K562 (cell line): Measurements from ENCODE around the gene ATP13A2. TPM values are rescaled to one million over a fixed set of nuclear protein-coding genes. Genes with fewer than 3 reads are reported as not detected.
A peak's percentile ranks its signal among the peaks of the same experiment; 100 is the strongest.

Experiments used
- DEAF1 ChIP-seq: fragments of 450-650 bp; formaldehyde crosslinking; IDR thresholded peaks from 2 replicates; pipeline ENCODE4 v1.4.0; 2020; ENCODE audit warnings: mild to moderate bottlenecking, moderate library complexity
- FOXM1 ChIP-seq, 2 experiments: fragments of 450-650 bp in 1 of 2; sonication (generic) in 1 of 2; formaldehyde crosslinking in 1 of 2; IDR thresholded peaks; 2 replicates each; pipeline versions ENCODE4 v1.6.1 to v1.9.0; 2017 to 2022; ENCODE audit warnings: low read depth in 2 of 2, mild to moderate bottlenecking in 2 of 2, missing genetic modification reagents in 1 of 2, moderate library complexity in 1 of 2
- GABPA ChIP-seq: fragments of 200-800 bp; sonication (Bioruptor generic); conservative IDR thresholded peaks from 2 replicates; pipeline ENCODE4 v1.6.1; 2016; ENCODE audit warnings: low read depth, missing genetic modification characterization, missing compliant biosample characterization
- JUN ChIP-seq, 2 experiments: sonication (generic) in 1 of 2; formaldehyde crosslinking in 1 of 2; IDR thresholded peaks; 2 replicates each; pipeline versions ENCODE4 v1.6.1 to v1.8.0; 2012 to 2022; ENCODE audit warnings: borderline replicate concordance in 2 of 2, mild to moderate bottlenecking in 2 of 2, improper control_type of control experiment in 1 of 2, low read depth in 1 of 2, low read length in 1 of 2, missing genetic modification reagents in 1 of 2
- KDM1A ChIP-seq, 2 experiments: fragments of 450-650 bp; IDR thresholded peaks; 2 replicates each; pipeline ENCODE4 v1.6.1; 2016; ENCODE audit warnings: mild to moderate bottlenecking in 2 of 2
- LCOR ChIP-seq: sonication (generic); formaldehyde crosslinking; IDR thresholded peaks from 2 replicates; pipeline ENCODE4 v1.8.0; 2022; ENCODE audit warnings: mild to moderate bottlenecking, missing genetic modification reagents
- NCOA4 ChIP-seq: fragments of 450-650 bp; IDR thresholded peaks from 2 replicates; pipeline ENCODE4 v1.6.1; 2018; ENCODE audit warnings: mild to moderate bottlenecking; ENCODE audit not compliant: partially characterized antibody
- SRF ChIP-seq, 2 experiments: fragments of 250-450, 450-650 bp in 1 of 2; sonication (Bioruptor Pico) in 1 of 2; sonication (generic) in 1 of 2; formaldehyde crosslinking; IDR thresholded peaks; 2 replicates each; pipeline versions ENCODE4 v1.5.0 to v1.5.1; 2020 to 2022; ENCODE audit warnings: mild to moderate bottlenecking in 1 of 2, missing genetic modification reagents in 1 of 2
- SRSF1 ChIP-seq: fragments of 200-400 bp; formaldehyde crosslinking; IDR thresholded peaks from 2 replicates; pipeline ENCODE4 v1.6.1; 2017; ENCODE audit warnings: mild to moderate bottlenecking, low read depth, low read length, moderate library complexity
- TAF1 ChIP-seq: IDR thresholded peaks from 2 replicates; pipeline ENCODE4 v1.6.1; 2011; ENCODE audit warnings: mild to moderate bottlenecking, low read length, moderate library complexity; ENCODE audit not compliant: insufficient read depth, control insufficient read depth, severe bottlenecking; ENCODE audit errors: extremely low read depth
- TCF3 ChIP-seq: sonication (generic); formaldehyde crosslinking; IDR thresholded peaks from 2 replicates; pipeline ENCODE4 v1.4.0; 2020; ENCODE audit warnings: mild to moderate bottlenecking, missing genetic modification reagents
- ZNF174 ChIP-seq: fragments of 250-450 bp; sonication (Bioruptor Pico); IDR thresholded peaks from 2 replicates; pipeline ENCODE4 v1.4.0; 2020; ENCODE audit warnings: mild to moderate bottlenecking
- ZNF274 ChIP-seq: IDR thresholded peaks from 2 replicates; pipeline ENCODE4 v1.6.1; 2011; ENCODE audit warnings: low read depth, mild to moderate bottlenecking, low read length, moderate library complexity, borderline replicate concordance
- ZNF57 ChIP-seq: fragments of 450-650 bp; formaldehyde crosslinking; IDR thresholded peaks from 2 replicates; pipeline ENCODE4 v1.4.0; 2020; ENCODE audit warnings: mild to moderate bottlenecking, moderate library complexity
- polyA plus RNA-seq, 8 experiments: library from polyadenylated mRNA; depleted of rRNA in 4 of 8; stranded (reverse) in 5 of 8; unstranded in 3 of 8; fragments of >200 nt; fragmentation: Nextera tagmentation in 2 of 8; fragmentation: Illumina TruSeq in 1 of 8; extraction: Ambion mirVana in 2 of 8; extraction: Trizol in 1 of 8; gene quantifications; 2 replicates each; pipeline versions ENCODE4 v1.2.1 to v1.2.3, GENCODE V29; 2011 to 2014; ENCODE audit warnings: inconsistent platforms in 1 of 8, missing spikeins in 1 of 8
- total RNA-seq, 7 experiments: library from RNA; depleted of rRNA in 6 of 7; stranded (reverse); fragments of >200 nt in 6 of 7; fragmentation: Illumina TruSeq in 2 of 7; extraction: Trizol in 2 of 7; gene quantifications; 2 replicates each; pipeline versions ENCODE4 v1.2.1 to v1.2.3, GENCODE V29; 2011 to 2021; ENCODE audit warnings: low replicate concordance in 1 of 7
- TF ChIP-seq, protein P1 (sequence below): sonication (generic); formaldehyde crosslinking; IDR thresholded peaks from 2 replicates; pipeline ENCODE4 v1.8.1; 2023; ENCODE audit warnings: mild to moderate bottlenecking, missing genetic modification reagents, moderate library complexity
- TF ChIP-seq, protein P2 (sequence below): sonication (generic); formaldehyde crosslinking; IDR thresholded peaks from 2 replicates; pipeline ENCODE4 v1.8.1; 2023; ENCODE audit warnings: missing genetic modification reagents, mild to moderate bottlenecking, borderline replicate concordance
- TF ChIP-seq, protein P3 (sequence below): sonication (generic); formaldehyde crosslinking; IDR thresholded peaks from 2 replicates; pipeline ENCODE4 v1.5.0; 2020; ENCODE audit warnings: missing genetic modification reagents

The ATP13A2 gene
- total and polyA plus RNA-seq, 9 of the 15 experiments (the other 6 are each of a cell fraction or from before 2014, with no cell fraction given), result 0.36 to 56.3 (median 16.3) TPM

DNA sequence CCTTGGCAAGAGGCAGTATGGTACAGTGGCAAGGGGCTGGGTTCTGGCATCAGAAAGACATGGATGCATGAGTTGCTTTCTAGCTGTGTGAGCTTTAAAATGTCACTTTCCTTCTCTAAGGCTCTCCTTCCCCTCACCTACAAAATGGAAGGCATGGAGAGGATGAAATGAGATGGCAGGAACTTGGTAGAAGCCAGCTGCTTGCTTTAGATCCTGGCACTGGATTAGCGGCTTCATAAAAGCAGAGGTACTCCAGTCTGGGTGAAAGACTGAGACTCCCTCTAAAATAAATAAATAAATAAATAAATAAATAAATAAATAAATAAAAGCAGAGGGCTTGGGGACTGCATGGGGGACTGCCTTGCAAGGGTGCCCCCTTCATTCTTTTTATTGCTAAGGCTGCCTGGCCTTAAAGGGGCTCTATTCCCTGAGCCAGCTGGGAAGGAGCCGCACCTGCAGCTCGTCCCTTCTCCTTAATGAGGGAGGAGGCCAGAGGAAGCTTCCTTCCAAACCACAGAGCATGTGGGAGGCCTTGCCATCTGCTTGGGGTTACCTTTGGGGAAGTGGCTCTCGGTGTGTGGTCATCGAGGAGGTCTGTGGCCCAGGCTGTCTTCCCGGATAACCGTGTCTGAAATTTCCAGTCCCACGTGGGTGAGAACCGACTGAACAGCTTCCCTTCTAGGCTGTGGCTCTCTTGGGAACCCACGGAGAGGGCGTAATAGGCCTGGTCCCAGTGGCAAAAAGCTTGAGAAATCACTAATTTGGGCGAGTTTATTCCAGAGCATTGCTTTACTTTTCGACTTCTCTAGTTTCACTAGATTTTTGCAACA is 2.0 kb upstream of the ATP13A2 start (continued):
- TF ChIP-seq TCF3 (CRISPR knock-in tag) (peak; percentile 85), LCOR (CRISPR knock-in tag) (peak; percentile 64; the same call in 1 of the 2 replicates), NCOA4 (no peak), GABPA (tag) (peak; percentile 39; the same call in 1 of the 2 replicates), ZNF174 (CRISPR knock-in tag) (no peak), SRF (CRISPR knock-in tag; IDR thresholded peaks at IDR 0.05) (no peak), FOXM1 (IDR thresholded peaks at IDR 0.05; ENCODE audit: low read depth) (no peak), FOXM1 (CRISPR knock-in tag; IDR thresholded peaks at IDR 0.05; ENCODE audit: low read depth) (no peak), KDM1A (IDR thresholded peaks at IDR 0.05) (no peak), DEAF1 (CRISPR knock-in tag) (no peak), TAF1 (no peak), JUN (IDR thresholded peaks at IDR 0.05; ENCODE audit: borderline replicate concordance, low read depth, low read length) (no peak), JUN (CRISPR knock-in tag; IDR thresholded peaks at IDR 0.05; ENCODE audit: borderline replicate concordance) (no peak), SRSF1 (no peak), ZNF274 (no peak), ZNF57 (CRISPR knock-in tag) (no peak; the same call in 1 of the 2 replicates)
- TF ChIP-seq, protein P1, sequence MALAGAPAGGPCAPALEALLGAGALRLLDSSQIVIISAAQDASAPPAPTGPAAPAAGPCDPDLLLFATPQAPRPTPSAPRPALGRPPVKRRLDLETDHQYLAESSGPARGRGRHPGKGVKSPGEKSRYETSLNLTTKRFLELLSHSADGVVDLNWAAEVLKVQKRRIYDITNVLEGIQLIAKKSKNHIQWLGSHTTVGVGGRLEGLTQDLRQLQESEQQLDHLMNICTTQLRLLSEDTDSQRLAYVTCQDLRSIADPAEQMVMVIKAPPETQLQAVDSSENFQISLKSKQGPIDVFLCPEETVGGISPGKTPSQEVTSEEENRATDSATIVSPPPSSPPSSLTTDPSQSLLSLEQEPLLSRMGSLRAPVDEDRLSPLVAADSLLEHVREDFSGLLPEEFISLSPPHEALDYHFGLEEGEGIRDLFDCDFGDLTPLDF (CRISPR knock-in tag), result no peak
- TF ChIP-seq, protein P2, sequence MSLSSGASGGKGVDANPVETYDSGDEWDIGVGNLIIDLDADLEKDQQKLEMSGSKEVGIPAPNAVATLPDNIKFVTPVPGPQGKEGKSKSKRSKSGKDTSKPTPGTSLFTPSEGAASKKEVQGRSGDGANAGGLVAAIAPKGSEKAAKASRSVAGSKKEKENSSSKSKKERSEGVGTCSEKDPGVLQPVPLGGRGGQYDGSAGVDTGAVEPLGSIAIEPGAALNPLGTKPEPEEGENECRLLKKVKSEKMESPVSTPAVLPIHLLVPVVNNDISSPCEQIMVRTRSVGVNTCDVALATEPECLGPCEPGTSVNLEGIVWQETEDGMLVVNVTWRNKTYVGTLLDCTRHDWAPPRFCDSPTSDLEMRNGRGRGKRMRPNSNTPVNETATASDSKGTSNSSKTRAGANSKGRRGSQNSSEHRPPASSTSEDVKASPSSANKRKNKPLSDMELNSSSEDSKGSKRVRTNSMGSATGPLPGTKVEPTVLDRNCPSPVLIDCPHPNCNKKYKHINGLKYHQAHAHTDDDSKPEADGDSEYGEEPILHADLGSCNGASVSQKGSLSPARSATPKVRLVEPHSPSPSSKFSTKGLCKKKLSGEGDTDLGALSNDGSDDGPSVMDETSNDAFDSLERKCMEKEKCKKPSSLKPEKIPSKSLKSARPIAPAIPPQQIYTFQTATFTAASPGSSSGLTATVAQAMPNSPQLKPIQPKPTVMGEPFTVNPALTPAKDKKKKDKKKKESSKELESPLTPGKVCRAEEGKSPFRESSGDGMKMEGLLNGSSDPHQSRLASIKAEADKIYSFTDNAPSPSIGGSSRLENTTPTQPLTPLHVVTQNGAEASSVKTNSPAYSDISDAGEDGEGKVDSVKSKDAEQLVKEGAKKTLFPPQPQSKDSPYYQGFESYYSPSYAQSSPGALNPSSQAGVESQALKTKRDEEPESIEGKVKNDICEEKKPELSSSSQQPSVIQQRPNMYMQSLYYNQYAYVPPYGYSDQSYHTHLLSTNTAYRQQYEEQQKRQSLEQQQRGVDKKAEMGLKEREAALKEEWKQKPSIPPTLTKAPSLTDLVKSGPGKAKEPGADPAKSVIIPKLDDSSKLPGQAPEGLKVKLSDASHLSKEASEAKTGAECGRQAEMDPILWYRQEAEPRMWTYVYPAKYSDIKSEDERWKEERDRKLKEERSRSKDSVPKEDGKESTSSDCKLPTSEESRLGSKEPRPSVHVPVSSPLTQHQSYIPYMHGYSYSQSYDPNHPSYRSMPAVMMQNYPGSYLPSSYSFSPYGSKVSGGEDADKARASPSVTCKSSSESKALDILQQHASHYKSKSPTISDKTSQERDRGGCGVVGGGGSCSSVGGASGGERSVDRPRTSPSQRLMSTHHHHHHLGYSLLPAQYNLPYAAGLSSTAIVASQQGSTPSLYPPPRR (CRISPR knock-in tag), result peak; percentile 94; the same call in 1 of the 2 replicates
- TF ChIP-seq, protein P3, sequence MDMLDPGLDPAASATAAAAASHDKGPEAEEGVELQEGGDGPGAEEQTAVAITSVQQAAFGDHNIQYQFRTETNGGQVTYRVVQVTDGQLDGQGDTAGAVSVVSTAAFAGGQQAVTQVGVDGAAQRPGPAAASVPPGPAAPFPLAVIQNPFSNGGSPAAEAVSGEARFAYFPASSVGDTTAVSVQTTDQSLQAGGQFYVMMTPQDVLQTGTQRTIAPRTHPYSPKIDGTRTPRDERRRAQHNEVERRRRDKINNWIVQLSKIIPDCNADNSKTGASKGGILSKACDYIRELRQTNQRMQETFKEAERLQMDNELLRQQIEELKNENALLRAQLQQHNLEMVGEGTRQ (CRISPR knock-in tag), result no peak
